ENCODE measurements around the gene ADAR. TPM values are rescaled to one million over a fixed set of nuclear protein-coding genes. Genes with fewer than 3 reads are reported as not detected.

ADAR gene
- total RNA-seq, 1 experiment from 2014 or later, result 168 TPM

DNA sequence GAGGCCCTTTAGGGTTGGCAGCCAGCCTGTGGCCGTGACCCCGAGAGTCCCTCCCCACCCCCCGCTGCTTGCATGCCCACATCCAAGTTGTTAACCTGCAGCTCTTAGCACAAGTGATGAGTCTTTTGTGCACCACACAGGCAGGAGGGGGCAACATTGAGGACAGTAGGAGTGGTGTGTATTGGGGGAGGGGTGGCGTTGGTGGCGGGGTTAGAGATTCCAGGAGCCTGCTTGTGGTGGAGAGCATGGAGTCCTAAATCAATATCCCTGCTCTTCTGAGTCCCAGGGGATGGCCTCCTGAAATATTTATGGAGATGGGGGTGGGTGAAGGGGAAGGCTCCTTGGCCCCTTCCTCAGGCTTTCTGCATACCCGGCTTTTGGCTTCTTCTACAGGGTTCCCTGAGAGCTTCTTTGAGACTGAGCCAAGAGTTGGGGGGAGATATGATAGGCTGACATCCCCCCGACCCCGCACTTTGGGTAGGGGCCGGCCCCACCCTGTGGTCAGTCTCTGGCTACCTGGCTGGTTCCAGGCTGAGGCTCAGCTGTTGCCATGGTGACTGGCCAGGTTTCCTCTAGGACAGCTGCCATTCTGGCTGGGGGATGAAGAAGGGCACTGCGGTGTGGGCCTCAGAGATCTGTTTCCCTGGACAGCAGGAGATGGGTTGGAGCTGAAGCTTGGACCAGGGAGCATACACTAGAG lies 35.4 kb downstream of the ADAR start:
- intact Hi-C loops (cut with micrococcal nuclease), result no loop called here
- H3K9me3 Mint-ChIP-seq (ENCODE audit: unreplicated experiment), result no peaks in the 10 kb centered on the region
- TF ChIP-seq, protein P1, sequence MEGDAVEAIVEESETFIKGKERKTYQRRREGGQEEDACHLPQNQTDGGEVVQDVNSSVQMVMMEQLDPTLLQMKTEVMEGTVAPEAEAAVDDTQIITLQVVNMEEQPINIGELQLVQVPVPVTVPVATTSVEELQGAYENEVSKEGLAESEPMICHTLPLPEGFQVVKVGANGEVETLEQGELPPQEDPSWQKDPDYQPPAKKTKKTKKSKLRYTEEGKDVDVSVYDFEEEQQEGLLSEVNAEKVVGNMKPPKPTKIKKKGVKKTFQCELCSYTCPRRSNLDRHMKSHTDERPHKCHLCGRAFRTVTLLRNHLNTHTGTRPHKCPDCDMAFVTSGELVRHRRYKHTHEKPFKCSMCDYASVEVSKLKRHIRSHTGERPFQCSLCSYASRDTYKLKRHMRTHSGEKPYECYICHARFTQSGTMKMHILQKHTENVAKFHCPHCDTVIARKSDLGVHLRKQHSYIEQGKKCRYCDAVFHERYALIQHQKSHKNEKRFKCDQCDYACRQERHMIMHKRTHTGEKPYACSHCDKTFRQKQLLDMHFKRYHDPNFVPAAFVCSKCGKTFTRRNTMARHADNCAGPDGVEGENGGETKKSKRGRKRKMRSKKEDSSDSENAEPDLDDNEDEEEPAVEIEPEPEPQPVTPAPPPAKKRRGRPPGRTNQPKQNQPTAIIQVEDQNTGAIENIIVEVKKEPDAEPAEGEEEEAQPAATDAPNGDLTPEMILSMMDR (IDR thresholded peaks at IDR 0.05; ENCODE audit: unreplicated experiment), result no peak
- peaks cover 16% of the 10 kb centered on the region for H3K4me1 Mint-ChIP-seq (ENCODE audit: insufficient read depth, unreplicated experiment)
- H3K4me3 Mint-ChIP-seq (ENCODE audit: unreplicated experiment), result no peak overlapping the region
- no peak for DNase-seq (ENCODE audit: unreplicated experiment)
- peaks cover 39% of the 10 kb centered on the region for H3K27me3 Mint-ChIP-seq (ENCODE audit: insufficient read depth, unreplicated experiment)
- H3K27ac Mint-ChIP-seq (ENCODE audit: low read depth, unreplicated experiment), result no peak overlapping the region
- ChIA-PET CTCF (interaction anchor here (0.6 to 1.5 kb wide), 5 partner anchors 13 to 478 kb away, joined by 3 to 9 read pairs (median 3); no protein-coding TSS in a partner anchor), POLR2A (interaction anchor here (0.6 kb wide), 3 partner anchors 111 to 509 kb away, joined by 3 to 4 read pairs (median 4); partner anchors contain the start of gene FLAD1)
- no peaks in the 10 kb centered on the region for H3K36me3 Mint-ChIP-seq (ENCODE audit: insufficient read depth, unreplicated experiment)
- no TSS peak for BruUV-seq (replicated peaks)

DNA sequence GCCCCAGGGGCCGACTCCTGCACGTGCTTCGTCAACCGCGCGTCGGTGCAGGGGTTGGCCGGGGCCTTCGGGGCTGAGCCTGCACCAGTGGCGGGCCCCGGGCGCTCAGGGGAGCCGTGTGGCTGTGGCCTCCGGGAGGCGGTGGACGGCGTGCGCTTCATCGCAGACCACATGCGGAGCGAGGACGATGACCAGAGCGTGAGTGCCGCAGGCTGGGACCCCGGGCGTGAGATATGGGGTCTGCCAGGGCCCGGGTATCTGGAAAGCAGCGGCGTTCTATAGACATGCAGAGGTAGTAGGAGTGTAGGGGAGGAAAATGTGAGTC lies 36.1 kb downstream of the ADAR start:
- Mint-ChIP-seq H3K36me3 (ENCODE audit: insufficient read depth, unreplicated experiment) (no peaks in the 10 kb centered on the region), H3K9me3 (ENCODE audit: unreplicated experiment) (no peaks in the 10 kb centered on the region), H3K4me1 (ENCODE audit: insufficient read depth, unreplicated experiment) (peaks cover 20% of the 10 kb centered on the region), H3K27ac (ENCODE audit: low read depth, unreplicated experiment) (no peak overlapping the region), H3K27me3 (ENCODE audit: insufficient read depth, unreplicated experiment) (peaks cover 46% of the 10 kb centered on the region), H3K4me3 (ENCODE audit: unreplicated experiment) (no peak overlapping the region)
- intact Hi-C loops (cut with micrococcal nuclease), result no loop called here
- ChIA-PET POLR2A (no interaction called here), CTCF (no interaction called here)
- no peak for DNase-seq (ENCODE audit: unreplicated experiment)
- no TSS peak for BruUV-seq (replicated peaks)
- TF ChIP-seq, protein P1 (IDR thresholded peaks at IDR 0.05; ENCODE audit: unreplicated experiment), result no peak

DNA sequence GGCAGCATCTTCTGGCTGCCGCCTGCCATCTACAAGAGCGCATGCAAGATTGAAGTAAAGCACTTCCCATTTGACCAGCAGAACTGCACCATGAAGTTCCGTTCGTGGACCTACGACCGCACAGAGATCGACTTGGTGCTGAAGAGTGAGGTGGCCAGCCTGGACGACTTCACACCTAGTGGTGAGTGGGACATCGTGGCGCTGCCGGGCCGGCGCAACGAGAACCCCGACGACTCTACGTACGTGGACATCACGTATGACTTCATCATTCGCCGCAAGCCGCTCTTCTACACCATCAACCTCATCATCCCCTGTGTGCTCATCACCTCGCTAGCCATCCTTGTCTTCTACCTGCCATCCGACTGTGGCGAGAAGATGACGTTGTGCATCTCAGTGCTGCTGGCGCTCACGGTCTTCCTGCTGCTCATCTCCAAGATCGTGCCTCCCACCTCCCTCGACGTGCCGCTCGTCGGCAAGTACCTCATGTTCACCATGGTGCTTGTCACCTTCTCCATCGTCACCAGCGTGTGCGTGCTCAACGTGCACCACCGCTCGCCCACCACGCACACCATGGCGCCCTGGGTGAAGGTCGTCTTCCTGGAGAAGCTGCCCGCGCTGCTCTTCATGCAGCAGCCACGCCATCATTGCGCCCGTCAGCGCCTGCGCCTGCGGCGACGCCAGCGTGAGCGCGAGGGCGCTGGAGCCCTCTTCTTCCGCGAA lies 36.6 kb downstream of the ADAR start:
- intact Hi-C loops (cut with micrococcal nuclease), result no loop called here
- Mint-ChIP-seq H3K4me1 (ENCODE audit: insufficient read depth, unreplicated experiment) (peaks cover 20% of the 10 kb centered on the region), H3K4me3 (ENCODE audit: unreplicated experiment) (no peak overlapping the region), H3K27ac (ENCODE audit: low read depth, unreplicated experiment) (no peak overlapping the region), H3K36me3 (ENCODE audit: insufficient read depth, unreplicated experiment) (no peaks in the 10 kb centered on the region), H3K9me3 (ENCODE audit: unreplicated experiment) (no peaks in the 10 kb centered on the region), H3K27me3 (ENCODE audit: insufficient read depth, unreplicated experiment) (peaks cover 51% of the 10 kb centered on the region)
- ChIA-PET CTCF (no interaction called here), POLR2A (interaction anchor here (0.6 kb wide), 1 partner anchor 56 kb away, joined by 3 read pairs; no protein-coding TSS in a partner anchor)
- TF ChIP-seq, protein P1 (IDR thresholded peaks at IDR 0.05; ENCODE audit: unreplicated experiment), result no peak
- no peak for DNase-seq (ENCODE audit: unreplicated experiment)
- BruUV-seq (replicated peaks), result no TSS peak

DNA sequence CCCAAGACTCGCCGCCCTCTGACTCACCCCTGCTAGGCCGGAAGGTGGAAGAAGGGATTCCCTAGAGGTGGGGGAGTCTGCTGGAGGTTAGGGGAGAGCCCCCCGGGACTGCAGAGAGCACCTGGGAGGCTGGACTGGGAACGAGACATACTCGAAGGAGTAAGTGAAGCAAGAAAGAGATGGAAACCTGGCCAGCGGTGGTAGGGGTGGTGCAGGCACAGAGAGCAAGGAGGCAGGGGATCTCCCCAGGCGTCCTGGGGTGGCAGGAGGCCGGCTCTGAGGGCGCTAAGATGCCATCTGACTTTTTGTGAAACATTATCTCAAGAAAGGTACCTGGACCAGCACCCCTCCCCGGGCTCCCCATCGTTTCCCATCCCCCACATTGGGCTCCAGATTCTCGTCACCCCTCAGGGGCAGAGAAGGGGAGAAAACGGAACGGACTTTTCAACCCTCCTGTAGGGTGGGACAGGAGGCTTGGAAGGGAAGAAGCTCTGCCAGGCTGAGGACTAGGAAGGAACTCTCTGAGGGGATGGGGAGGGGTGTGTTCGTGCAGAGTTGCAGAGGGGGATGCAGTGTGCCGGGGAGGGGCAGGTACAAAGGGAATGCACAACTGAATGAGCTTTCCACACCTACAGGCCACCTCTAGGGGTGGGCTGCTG lies 39.7 kb downstream of the ADAR start:
- ChIA-PET POLR2A (interaction anchor here (0.9 to 2.0 kb wide), 5 partner anchors 9 to 370 kb away, joined by 3 to 8 read pairs (median 4); partner anchors contain the start of gene PMVK), CTCF (interaction anchor here (0.7 to 1.2 kb wide), 4 partner anchors 9 to 376 kb away, joined by 3 to 6 read pairs (median 3); no protein-coding TSS in a partner anchor)
- peaks cover 11% of the 10 kb centered on the region for H3K4me1 Mint-ChIP-seq (ENCODE audit: insufficient read depth, unreplicated experiment)
- TF ChIP-seq, protein P1 (IDR thresholded peaks at IDR 0.05; ENCODE audit: unreplicated experiment), result no peak
- peak overlapping the region; percentile 52 for H3K4me3 Mint-ChIP-seq (ENCODE audit: unreplicated experiment)
- no peaks in the 10 kb centered on the region for H3K9me3 Mint-ChIP-seq (ENCODE audit: unreplicated experiment)
- intact Hi-C loops (cut with micrococcal nuclease), result no loop called here
- BruUV-seq (replicated peaks), result no TSS peak
- H3K27ac Mint-ChIP-seq (ENCODE audit: low read depth, unreplicated experiment), result no peak overlapping the region
- H3K36me3 Mint-ChIP-seq (ENCODE audit: insufficient read depth, unreplicated experiment), result no peaks in the 10 kb centered on the region
- H3K27me3 Mint-ChIP-seq (ENCODE audit: insufficient read depth, unreplicated experiment), result peaks cover 54% of the 10 kb centered on the region
- no peak for DNase-seq (ENCODE audit: unreplicated experiment)

Data from MCF 10A (cell line).